ENCODE results near the gene GID4. TPM values are rescaled to one million over a fixed set of nuclear protein-coding genes. Genes with fewer than 3 reads are reported as not detected.

GID4 gene
- total and polyA plus RNA-seq, 2 of the 13 experiments (the other 11 are each of a cell fraction or from before 2014, with no cell fraction given): 4.3 to 6.1 TPM

- TF ChIP-seq ZNF792 (CRISPR knock-in tag; IDR thresholded peaks at IDR 0.05) (no peak), TAF1 (CRISPR knock-in tag; IDR thresholded peaks at IDR 0.05) (no peak), GLI4 (CRISPR knock-in tag; IDR thresholded peaks at IDR 0.05; ENCODE audit: borderline replicate concordance) (no peak), ZMYM4 (CRISPR knock-in tag; IDR thresholded peaks at IDR 0.05) (no peak), SPEN (CRISPR knock-in tag; IDR thresholded peaks at IDR 0.05; ENCODE audit: low read depth) (no peak), ZBED4 (CRISPR knock-in tag; IDR thresholded peaks at IDR 0.05; ENCODE audit: borderline replicate concordance) (no peak), LCORL (IDR thresholded peaks at IDR 0.05) (no peak), LCORL (CRISPR knock-in tag; IDR thresholded peaks at IDR 0.05) (no peak; the same call in 1 of the 2 replicates), KMT2A (CRISPR knock-in tag; IDR thresholded peaks at IDR 0.05) (no peak), ZMYM3 (CRISPR knock-in tag; IDR thresholded peaks at IDR 0.05) (0 out of 2 replicates have a peak, but pooled peaks have one; percentile 35), PREB (CRISPR knock-in tag; IDR thresholded peaks at IDR 0.05) (no peak)
- TF ChIP-seq, protein P1, sequence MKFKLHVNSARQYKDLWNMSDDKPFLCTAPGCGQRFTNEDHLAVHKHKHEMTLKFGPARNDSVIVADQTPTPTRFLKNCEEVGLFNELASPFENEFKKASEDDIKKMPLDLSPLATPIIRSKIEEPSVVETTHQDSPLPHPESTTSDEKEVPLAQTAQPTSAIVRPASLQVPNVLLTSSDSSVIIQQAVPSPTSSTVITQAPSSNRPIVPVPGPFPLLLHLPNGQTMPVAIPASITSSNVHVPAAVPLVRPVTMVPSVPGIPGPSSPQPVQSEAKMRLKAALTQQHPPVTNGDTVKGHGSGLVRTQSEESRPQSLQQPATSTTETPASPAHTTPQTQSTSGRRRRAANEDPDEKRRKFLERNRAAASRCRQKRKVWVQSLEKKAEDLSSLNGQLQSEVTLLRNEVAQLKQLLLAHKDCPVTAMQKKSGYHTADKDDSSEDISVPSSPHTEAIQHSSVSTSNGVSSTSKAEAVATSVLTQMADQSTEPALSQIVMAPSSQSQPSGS (CRISPR knock-in tag; IDR thresholded peaks at IDR 0.05): no peak
- TF ChIP-seq, protein P2, sequence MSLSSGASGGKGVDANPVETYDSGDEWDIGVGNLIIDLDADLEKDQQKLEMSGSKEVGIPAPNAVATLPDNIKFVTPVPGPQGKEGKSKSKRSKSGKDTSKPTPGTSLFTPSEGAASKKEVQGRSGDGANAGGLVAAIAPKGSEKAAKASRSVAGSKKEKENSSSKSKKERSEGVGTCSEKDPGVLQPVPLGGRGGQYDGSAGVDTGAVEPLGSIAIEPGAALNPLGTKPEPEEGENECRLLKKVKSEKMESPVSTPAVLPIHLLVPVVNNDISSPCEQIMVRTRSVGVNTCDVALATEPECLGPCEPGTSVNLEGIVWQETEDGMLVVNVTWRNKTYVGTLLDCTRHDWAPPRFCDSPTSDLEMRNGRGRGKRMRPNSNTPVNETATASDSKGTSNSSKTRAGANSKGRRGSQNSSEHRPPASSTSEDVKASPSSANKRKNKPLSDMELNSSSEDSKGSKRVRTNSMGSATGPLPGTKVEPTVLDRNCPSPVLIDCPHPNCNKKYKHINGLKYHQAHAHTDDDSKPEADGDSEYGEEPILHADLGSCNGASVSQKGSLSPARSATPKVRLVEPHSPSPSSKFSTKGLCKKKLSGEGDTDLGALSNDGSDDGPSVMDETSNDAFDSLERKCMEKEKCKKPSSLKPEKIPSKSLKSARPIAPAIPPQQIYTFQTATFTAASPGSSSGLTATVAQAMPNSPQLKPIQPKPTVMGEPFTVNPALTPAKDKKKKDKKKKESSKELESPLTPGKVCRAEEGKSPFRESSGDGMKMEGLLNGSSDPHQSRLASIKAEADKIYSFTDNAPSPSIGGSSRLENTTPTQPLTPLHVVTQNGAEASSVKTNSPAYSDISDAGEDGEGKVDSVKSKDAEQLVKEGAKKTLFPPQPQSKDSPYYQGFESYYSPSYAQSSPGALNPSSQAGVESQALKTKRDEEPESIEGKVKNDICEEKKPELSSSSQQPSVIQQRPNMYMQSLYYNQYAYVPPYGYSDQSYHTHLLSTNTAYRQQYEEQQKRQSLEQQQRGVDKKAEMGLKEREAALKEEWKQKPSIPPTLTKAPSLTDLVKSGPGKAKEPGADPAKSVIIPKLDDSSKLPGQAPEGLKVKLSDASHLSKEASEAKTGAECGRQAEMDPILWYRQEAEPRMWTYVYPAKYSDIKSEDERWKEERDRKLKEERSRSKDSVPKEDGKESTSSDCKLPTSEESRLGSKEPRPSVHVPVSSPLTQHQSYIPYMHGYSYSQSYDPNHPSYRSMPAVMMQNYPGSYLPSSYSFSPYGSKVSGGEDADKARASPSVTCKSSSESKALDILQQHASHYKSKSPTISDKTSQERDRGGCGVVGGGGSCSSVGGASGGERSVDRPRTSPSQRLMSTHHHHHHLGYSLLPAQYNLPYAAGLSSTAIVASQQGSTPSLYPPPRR (CRISPR knock-in tag; IDR thresholded peaks at IDR 0.05; ENCODE audit: borderline replicate concordance): 0 out of 2 replicates have a peak, but pooled peaks have one; percentile 28
- TF ChIP-seq, protein P3, sequence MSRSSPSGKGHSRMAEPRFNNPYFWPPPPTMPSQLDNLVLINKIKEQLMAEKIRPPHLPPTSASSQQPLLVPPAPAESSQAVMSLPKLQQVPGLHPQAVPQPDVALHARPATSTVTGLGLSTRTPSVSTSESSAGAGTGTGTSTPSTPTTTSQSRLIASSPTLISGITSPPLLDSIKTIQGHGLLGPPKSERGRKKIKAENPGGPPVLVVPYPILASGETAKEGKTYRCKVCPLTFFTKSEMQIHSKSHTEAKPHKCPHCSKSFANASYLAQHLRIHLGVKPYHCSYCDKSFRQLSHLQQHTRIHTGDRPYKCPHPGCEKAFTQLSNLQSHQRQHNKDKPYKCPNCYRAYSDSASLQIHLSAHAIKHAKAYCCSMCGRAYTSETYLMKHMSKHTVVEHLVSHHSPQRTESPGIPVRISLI (CRISPR knock-in tag; IDR thresholded peaks at IDR 0.05; ENCODE audit: borderline replicate concordance): peak; percentile 67; the same call in 1 of the 2 replicates
These were observed 76.3 kb downstream of the GID4 start (continued) for GRCh38 chr17:18115517-18115916.

Data from HepG2 (cell line).